ENCODE results near the gene SCIN.
A peak's percentile ranks its signal among the peaks of the same experiment; 100 is the strongest.

SCIN gene

DNA sequence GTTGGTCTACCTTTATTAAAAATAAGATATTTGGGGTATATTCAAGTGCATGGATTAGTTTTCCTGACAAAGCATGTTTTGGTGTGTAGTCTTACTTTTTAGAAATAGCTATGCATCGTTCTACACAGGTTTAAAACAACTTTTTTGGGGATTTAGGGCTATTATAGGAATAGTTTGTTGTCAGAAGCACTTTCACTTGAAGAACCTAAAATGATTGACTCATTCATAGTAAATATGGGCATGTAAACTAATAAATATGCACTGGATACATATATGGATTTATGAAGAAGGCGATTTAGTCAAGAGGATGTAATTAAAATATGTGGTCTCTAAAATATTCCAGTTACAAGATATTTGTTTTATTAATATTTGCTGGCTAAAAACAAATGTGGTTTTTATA, 118.9 kb downstream of the SCIN start:
- no peak for TF ChIP-seq ZFX (IDR thresholded peaks at IDR 0.05; ENCODE audit: borderline replicate concordance)
- TF ChIP-seq, protein P1, sequence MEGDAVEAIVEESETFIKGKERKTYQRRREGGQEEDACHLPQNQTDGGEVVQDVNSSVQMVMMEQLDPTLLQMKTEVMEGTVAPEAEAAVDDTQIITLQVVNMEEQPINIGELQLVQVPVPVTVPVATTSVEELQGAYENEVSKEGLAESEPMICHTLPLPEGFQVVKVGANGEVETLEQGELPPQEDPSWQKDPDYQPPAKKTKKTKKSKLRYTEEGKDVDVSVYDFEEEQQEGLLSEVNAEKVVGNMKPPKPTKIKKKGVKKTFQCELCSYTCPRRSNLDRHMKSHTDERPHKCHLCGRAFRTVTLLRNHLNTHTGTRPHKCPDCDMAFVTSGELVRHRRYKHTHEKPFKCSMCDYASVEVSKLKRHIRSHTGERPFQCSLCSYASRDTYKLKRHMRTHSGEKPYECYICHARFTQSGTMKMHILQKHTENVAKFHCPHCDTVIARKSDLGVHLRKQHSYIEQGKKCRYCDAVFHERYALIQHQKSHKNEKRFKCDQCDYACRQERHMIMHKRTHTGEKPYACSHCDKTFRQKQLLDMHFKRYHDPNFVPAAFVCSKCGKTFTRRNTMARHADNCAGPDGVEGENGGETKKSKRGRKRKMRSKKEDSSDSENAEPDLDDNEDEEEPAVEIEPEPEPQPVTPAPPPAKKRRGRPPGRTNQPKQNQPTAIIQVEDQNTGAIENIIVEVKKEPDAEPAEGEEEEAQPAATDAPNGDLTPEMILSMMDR (IDR thresholded peaks at IDR 0.05): no peak
- no peak overlapping the region for H3K27ac ChIP-seq

DNA sequence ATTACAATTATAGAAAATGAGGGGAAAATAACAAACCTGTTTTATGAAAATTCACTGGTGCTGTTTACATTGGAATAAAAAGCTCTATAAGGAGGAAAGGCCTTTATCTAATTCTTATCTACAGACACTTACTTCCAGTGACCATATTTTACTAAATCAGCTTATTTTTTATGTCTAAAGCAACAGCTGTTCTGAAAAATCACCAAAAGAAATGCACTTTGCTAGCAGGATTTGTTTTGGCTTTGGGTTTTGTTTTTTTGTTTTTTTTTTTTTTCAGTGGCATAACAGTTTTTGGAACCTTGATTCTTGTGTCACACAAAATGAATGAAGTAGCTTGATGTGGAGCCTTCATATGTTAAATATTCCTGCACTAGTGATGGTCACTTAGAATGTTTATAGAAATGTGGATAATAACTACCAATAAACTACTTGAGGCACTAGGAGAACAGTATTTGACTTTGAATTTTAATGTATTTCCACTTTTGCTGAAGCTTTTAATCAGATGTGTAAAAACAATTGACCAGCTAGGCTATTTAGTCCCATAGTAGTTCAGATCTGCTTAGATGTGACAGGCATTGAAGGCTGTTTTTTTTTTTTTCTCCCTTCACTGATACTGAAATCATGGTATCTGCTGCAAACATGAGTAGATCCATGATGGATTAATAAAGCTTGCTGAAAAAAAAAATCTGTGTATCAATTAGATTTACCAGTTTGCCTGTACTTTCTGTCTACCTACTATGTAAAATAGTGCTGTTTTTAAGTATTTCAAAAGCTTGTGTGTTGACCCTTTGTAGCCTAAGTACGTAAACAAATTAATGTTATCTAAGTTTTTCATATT, 119.7 kb downstream of the SCIN start:
- no peak overlapping the region for H3K27ac ChIP-seq

DNA sequence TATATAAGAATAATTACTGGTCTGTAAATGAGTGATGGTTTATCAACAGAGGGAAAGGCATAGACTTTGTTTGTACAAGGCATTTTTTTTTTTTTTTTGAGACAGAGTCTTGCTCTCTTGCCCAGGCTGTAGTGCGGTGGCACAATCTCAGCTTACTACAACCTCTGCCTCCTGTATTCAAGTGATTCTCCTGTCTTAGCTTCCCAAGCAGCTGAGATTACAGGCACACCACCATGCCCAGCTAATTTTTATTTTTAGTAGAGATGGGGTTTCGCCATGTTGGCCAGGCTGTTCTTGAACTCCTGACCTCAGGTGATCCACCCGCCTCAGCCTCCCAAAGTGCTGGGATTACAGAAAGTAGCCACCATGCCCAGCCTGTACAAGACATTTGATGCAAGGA, 120.9 kb downstream of the SCIN start:
- H3K27ac ChIP-seq: peak overlapping the region; percentile 1; the same call in 1 of the 2 replicates

More for the DNA sequence above, 119.7 kb downstream of the SCIN start:
- TF ChIP-seq ZFX (IDR thresholded peaks at IDR 0.05; ENCODE audit: borderline replicate concordance): no peak
- TF ChIP-seq, protein P1 (IDR thresholded peaks at IDR 0.05): no peak

DNA sequence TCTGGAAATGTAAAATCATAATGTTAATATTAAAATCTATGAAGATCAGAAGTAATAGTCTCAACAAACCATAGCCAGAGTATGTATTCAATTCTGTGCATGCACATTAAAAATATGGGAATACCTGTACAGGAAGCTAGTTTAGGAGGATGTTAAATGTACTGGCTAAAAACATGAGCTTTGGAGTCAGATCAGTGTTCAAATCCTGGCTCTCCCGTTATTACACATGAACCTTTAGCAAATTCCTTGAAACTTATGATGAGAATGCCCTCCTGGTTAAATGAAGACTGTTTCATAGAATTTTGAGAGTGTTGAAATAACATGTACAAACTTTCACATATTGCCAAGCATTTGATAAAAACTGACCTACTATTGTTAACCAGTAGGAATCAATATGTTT, 121.5 kb downstream of the SCIN start:
- TF ChIP-seq ZFX (IDR thresholded peaks at IDR 0.05; ENCODE audit: borderline replicate concordance): no peak
- TF ChIP-seq, protein P1 (IDR thresholded peaks at IDR 0.05): no peak
- H3K27ac ChIP-seq: peak overlapping the region; percentile 1; the same call in 1 of the 2 replicates

DNA sequence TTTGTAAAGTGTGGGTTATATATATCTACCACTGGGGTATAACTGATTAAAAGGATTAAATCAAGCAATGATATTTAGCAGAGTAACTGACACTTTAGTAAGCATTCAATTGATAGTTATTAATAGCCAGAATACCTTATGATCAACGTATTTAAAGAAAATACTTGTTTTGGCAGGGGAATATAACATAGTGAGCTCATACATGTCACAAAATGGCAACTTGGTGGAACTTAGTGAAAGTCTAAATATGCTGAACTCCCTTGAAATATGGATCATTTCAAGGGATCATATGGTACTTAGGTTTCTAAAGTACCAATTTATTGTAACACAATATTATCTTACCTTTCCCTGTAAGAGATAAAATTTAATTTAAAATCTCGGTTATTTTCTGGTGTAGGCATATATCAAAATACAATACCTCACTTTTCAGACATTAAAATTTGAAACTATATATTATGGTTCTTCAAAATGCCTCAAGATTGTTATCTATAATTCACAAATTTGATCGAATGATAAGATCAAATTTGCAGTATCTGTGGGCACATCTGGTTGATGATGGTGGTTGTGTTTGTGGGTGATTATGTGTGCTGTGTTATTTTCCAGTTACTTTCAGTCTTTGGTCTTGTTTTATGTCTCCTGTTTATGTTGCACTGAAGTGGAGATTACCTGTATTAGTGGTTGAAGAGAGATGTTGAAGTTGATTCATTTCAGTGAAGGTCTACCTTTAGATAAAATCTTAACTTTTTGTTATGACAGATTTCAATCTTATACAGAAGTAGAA, 122.1 kb downstream of the SCIN start:
- TF ChIP-seq ZFX (IDR thresholded peaks at IDR 0.05; ENCODE audit: borderline replicate concordance): no peak
- TF ChIP-seq, protein P1 (IDR thresholded peaks at IDR 0.05): no peak

DNA sequence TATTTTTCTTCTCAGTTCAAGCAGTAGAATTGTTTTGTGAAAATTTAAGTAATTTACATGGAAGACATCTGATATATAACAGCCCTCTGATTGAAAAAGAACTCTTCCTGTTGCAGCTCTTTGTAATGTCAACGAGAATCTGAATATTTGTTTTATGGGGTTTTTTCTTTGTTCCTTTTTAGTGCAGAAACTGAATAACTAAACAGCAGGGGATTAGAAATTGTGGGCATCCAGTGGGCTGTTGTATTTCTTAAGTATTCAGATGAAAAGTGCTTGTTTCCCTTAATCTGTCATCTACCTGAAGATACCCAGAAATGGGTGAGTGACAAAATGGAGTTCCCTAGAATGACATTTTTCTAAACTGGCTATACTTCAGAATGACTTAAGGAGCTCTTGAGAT, 124.3 kb downstream of the SCIN start:
- no peak for TF ChIP-seq ZFX (IDR thresholded peaks at IDR 0.05; ENCODE audit: borderline replicate concordance)
- TF ChIP-seq, protein P1 (IDR thresholded peaks at IDR 0.05): no peak
- no peak overlapping the region for H3K27ac ChIP-seq

More for the DNA sequence above, 122.1 kb downstream of the SCIN start:
- H3K27ac ChIP-seq: no peak overlapping the region

DNA sequence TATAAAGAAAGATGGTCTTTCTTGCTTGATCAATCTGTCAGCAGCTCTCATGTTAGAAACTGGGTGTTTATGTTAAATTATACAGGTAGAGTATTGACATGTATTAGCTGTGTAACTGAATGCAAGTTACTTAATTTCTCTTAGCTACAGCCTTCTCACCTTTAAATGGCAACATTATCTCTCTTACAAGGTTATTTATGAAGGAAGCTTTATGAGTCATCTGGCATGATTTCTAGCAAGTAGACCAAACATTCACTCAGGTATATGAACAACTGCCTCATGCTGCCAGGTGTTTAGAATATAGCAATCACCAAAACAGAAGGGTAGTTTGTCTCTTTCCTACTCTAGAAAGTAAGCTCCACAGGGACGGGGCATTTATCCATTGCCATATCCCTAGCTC, 125.4 kb downstream of the SCIN start:
- TF ChIP-seq, protein P1 (IDR thresholded peaks at IDR 0.05): no peak
- no peak for TF ChIP-seq ZFX (IDR thresholded peaks at IDR 0.05; ENCODE audit: borderline replicate concordance)
- no peak overlapping the region for H3K27ac ChIP-seq
